GM12872 (cell line): ENCODE measurements around the gene SH3BGRL3.
A peak's percentile ranks its signal among the peaks of the same experiment; 100 is the strongest.

Experiments
- TF ChIP-seq, protein P1 (sequence below): IDR thresholded peaks from 3 replicates; pipeline ENCODE4 v1.5.1; 2011; ENCODE audit warnings: low read depth, mild to moderate bottlenecking, low read length, moderate library complexity; ENCODE audit not compliant: insufficient read depth

Gene SH3BGRL3

GRCh38 chr1:26283871-26284596 is 4.1 kb downstream of the SH3BGRL3 start:
- TF ChIP-seq, protein P1, sequence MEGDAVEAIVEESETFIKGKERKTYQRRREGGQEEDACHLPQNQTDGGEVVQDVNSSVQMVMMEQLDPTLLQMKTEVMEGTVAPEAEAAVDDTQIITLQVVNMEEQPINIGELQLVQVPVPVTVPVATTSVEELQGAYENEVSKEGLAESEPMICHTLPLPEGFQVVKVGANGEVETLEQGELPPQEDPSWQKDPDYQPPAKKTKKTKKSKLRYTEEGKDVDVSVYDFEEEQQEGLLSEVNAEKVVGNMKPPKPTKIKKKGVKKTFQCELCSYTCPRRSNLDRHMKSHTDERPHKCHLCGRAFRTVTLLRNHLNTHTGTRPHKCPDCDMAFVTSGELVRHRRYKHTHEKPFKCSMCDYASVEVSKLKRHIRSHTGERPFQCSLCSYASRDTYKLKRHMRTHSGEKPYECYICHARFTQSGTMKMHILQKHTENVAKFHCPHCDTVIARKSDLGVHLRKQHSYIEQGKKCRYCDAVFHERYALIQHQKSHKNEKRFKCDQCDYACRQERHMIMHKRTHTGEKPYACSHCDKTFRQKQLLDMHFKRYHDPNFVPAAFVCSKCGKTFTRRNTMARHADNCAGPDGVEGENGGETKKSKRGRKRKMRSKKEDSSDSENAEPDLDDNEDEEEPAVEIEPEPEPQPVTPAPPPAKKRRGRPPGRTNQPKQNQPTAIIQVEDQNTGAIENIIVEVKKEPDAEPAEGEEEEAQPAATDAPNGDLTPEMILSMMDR = no peak

- TF ChIP-seq, protein P1 = peak; percentile 96
These were observed 4.9 kb downstream of the SH3BGRL3 start for GRCh38 chr1:26284597-26285347.

GRCh38 chr1:26285366-26286063 is 5.6 kb downstream of the SH3BGRL3 start:
- TF ChIP-seq, protein P1 = peak; percentile 74

DNA sequence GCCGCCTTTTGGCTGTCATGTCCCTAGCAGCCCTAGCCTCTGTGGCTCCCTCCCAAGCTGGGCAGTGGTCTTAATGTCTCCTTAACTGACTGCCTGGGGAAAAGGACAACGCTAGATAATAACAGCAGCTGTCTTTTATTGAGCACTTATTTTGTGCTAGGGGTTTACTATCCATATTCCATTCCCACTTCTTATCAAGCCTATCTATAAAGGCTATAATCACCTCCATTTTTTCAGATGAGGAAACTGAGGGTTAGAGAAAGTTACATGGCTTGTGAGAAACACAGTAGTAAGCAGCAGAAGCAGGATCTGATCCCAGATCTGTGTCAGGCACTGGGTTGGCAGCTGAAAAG is 6.2 kb downstream of the SH3BGRL3 start:
- TF ChIP-seq, protein P1 = no peak

- TF ChIP-seq, protein P1 = no peak
These were observed 7.3 kb downstream of the SH3BGRL3 start for GRCh38 chr1:26287033-26287711.

DNA sequence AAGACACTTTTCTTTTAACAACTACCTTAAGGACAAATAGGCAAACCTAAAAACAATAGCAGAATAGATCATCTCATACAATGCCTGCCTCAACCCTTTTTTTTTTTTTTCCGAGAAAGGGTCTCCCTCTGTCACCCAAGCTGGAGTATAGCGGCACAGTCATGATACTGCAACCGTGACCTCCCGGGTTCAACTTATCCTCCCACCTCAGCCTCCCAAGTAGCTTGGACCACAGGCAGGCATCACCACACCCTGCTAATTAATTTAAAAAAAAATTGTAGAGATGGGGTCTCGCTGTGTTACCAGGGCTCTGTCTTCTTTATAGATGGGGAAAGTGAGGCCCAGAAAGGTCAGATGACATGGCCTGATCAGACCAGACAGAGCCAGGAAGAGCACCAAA is 7.9 kb downstream of the SH3BGRL3 start:
- TF ChIP-seq, protein P1 = no peak

DNA sequence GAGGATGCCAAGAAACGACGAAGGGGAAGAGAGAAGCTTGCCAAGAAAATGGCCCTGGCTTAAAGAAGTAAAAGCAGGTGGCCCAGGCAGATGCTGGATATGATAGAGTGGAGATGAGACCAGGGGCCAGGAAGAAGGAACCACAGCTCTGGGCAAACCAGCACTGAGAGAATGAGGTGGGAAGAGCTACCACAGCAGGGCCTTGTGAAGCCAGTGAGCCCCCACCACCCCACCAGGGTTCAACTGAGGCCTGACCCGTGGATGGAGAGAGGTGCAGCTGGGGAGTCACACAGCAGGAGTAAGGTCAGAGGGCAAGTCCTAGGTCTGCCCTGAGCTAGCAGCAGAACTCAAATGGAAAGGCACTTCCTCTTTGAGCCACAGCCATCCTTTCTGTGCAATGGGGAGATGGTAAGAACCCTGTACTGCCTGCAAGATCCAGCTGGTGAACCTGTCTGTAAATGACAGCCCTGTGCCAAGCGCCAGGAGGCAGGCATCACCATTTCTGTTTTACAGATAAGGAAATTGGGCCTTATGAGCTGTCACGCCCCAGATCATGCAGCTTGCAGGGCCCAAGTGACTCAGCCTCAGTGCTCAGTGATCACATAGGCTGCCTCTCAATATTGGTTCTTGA is 8.5 kb downstream of the SH3BGRL3 start:
- TF ChIP-seq, protein P1 = no peak
